G401 (cell line): ENCODE data around the gene TENM3. TPM values are rescaled to one million over a fixed set of nuclear protein-coding genes. Genes with fewer than 3 reads are reported as not detected.

ENCODE experiments used
- DNase-seq: peaks from one replicate; pipeline ENCODE4 v3.0.0-alpha.2; 2015; ENCODE audit warnings: low spot score
- in situ Hi-C: cut with HindIII; loops from 2 replicates; pipeline ENCODE4 v1.10.0; 2016; ENCODE audit warnings: low sequenced_read_pairs, mixed read lengths
- total RNA-seq: library from RNA; depleted of rRNA; stranded (reverse); fragments of >200 nt; shearing (Covaris generic); gene quantifications from 2 replicates; pipeline ENCODE4 v1.2.3, GENCODE V29; 2014

TENM3 gene
- total RNA-seq, 1 experiment from 2014 or later: 0.03 TPM

- in situ Hi-C loops: no loop called here
These were observed 270.5 kb downstream of the TENM3 start for GRCh38 chr4:182513587-182514291.

GRCh38 chr4:182518421-182518820 is 275.2 kb downstream of the TENM3 start:
- in situ Hi-C loops: no loop called here
- no peak for DNase-seq

More at GRCh38 chr4:182513587-182514291, 270.5 kb downstream of the TENM3 start:
- no peak for DNase-seq

DNA sequence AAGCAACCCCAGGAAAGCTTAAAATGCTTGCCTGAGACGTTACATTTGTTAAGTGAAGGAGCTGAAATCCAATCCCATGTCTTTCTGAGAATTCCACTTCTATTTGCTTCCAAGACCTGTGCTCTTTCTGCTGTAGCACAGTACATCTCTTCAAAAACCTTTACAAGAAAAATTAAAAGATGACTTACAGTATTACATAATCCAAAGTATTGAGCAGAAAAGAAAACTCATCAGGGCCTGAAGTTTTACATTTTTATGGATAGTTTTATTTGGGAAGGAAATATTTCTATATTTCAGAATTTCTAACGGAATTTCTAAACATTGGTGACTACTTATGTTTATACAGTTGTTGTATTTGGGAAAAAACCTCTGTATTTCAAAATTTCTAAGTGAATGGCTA is 276.3 kb downstream of the TENM3 start:
- no peak for DNase-seq
- in situ Hi-C loops: no loop called here

DNA sequence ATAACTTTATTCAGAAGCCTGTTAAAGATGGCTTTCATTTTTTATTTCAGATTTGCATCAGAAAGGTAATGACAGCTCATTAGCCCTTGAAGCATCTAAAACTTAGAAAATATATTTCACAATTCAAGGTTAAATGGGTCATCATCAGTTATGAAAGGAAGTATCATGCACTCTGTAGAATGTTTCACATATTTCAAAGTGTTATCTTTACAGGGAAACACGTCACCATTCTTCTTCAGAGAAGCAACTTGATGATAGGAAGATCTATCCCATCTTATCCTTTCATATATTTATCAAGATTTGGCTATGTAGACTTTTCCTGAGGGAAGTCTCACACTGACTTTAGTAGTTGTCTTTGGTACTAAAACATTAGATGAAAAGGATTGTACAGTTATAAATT is 277.8 kb downstream of the TENM3 start:
- in situ Hi-C loops: no loop called here
- no peak for DNase-seq

DNA sequence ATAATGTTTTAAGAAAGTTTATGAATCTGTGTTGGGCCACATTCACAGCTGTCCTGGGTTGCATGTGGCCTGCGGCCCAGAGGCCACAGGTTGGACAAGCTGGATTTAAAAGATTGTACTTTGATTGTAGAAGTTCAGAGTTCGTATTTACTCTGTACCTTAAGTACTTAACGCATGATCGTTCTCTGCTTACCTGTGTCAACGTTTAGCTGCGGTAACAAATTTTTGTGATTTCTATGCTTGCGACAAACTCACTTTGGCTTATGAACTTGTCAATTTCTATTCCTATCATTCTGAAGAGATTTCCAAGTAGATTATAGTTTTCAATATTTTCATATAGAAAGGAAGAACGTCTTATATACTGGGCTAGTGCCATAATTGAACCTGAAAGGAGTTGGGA is 285.6 kb downstream of the TENM3 start:
- DNase-seq: no peak
- in situ Hi-C loops: no loop called here

- in situ Hi-C loops: no loop called here
- DNase-seq: no peak
These were observed 287.2 kb downstream of the TENM3 start for GRCh38 chr4:182530451-182530850.

DNA sequence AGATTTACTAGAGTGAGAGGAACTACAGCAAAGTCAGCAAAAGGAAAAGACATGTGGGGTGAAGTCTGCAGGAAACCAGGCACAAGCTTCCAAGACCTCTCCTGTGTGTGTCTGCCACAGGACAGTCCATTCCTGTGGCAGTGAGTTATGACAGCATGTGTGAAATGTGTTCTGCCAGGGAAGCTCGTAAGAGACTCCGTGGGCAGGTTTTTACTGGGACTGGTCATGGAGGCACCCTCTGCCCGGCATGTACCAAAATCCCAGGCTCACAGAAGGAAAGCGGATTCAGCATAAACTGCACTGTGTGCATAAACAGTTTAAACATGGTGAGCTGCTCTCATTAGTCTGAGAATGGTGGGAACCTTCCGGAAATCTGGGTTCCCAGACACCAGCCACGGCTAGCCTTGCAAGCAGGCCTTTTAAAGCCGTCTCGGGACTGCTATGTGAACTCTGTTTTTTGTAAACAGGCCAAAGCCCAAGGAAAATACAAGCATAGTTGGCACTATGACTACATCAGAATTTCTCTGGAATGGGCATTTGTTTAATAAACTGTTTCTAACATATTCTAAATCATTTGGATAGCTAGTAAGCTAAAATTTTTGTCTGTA is 288.5 kb downstream of the TENM3 start:
- in situ Hi-C loops: no loop called here
- DNase-seq: peak; percentile 27

DNA sequence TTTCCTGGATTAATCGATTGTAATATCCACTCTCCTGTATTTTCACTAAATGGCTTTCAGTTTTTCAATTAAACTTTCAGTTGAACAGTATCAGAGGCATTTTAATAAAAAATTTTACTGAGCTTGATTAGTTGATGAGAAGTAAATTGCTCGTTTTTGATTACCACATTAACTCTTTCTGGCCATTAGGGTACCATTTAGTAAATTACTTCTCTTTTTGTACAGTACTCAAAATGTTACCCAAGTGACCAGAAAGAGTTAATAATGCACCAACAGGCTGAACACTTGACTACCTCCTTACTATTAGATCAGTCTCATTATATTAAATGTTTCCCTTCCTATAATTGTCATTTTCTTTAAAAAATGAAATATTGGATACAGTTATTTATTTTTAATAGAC is 289.2 kb downstream of the TENM3 start:
- in situ Hi-C loops: no loop called here
- DNase-seq: no peak

- in situ Hi-C loops: no loop called here
- DNase-seq: no peak
These were observed 290.8 kb downstream of the TENM3 start for GRCh38 chr4:182533964-182534363.

GRCh38 chr4:182536221-182536811 is 293.1 kb downstream of the TENM3 start:
- in situ Hi-C loops: no loop called here
- DNase-seq: no peak

DNA sequence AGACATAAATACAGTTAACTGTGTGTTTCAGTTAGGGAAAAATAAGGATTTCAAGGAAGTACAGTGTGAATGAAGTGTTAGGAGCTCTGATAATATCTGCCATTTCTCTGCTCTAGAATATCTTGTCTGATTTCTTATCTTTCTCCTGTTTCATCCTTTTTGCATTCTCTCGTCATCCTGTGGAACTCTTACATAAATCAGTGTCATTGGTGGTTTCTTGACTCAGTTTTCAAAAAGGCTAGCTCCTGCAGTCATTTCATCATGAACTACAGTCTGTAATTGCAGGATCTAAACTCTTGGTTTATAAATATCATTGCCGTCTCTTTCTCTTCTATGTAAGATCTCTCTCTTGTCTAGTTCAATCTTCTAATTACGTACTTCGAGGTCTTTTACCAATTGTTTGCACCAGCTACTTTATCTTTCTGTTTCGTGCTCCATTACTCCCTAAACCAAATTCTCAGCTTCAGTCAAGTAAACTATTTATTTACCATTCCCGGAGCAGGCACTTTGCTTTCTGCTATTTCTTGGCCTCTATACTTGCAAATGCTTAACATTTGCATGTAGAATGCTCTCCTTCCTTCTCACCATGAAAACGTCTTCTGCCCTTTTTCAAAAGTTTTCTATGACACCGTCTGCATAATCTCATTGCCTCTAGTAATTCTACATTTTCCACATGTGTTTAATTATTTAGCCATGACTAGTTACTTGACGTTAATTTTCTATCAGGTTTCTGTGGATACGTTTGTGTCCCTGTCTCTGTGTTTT is 294.0 kb downstream of the TENM3 start:
- in situ Hi-C loops: no loop called here
- no peak for DNase-seq

DNA sequence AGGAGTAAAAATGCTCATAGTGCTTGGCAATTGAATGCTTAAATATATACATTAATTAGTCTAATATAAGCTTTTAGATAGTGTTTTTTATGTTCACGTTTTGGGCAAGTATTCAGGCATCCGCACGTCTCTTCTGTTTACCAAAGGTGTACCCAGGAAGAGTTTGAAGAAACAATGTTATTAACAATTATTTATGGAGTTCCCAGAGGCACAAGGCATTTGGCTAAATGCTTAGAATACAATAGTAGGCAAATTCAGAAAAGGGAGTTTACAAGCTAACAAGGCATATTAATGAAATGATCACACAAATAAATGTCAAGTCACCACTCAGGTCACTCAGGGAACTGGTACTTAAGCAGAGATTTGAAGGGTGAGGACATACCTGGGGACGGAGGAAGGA is 294.8 kb downstream of the TENM3 start:
- no peak for DNase-seq
- in situ Hi-C loops: no loop called here

GRCh38 chr4:182540496-182540895 is 297.3 kb downstream of the TENM3 start:
- no peak for DNase-seq
- in situ Hi-C loops: no loop called here

DNA sequence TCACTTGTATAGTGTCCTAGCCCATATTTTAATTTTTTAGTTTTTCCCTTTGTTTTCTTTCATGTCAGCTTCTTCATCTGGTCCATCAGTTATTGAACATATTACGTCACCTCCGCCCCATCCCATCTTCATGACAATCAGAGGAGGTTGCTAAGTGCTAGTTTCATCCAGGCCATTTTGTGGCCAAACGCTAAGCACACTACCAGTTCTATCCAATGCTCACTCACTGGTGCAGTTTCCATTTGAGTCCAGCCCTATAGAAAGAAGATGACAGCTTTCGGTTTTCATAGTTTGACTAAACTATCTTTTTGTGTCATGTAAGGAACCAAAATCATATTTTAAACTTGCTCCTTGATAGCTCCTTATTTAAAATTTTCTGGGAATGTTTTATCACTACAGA is 304.2 kb downstream of the TENM3 start:
- DNase-seq: no peak

GRCh38 chr4:182548156-182548555 is 305.0 kb downstream of the TENM3 start:
- DNase-seq: no peak
- in situ Hi-C loops: no loop called here

More for the DNA sequence above, 304.2 kb downstream of the TENM3 start:
- in situ Hi-C loops: no loop called here

- in situ Hi-C loops: no loop called here
These were observed 306.2 kb downstream of the TENM3 start for GRCh38 chr4:182549356-182549755.

DNA sequence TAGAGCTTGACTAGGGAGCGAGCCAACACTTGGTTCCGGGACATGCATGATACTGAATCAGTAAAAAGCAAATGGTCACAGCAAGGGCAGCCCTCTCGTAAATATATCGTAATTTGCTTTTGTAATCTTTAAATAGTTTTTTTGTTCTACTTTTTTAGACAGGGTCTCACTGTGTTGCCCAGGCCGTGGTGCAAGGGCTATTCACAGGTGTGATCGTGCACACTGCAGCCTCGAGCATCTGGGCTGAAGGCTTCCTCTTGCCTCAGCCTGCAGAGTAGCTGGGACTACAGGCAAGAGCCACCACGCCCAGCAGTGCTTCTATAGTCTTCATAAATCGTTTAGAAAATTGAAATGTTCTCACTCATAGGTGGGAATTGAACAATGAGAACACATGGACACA is 309.7 kb downstream of the TENM3 start:
- in situ Hi-C loops: no loop called here
- no peak for DNase-seq

More at GRCh38 chr4:182549356-182549755, 306.2 kb downstream of the TENM3 start:
- DNase-seq: no peak

GRCh38 chr4:182553653-182554052 is 310.5 kb downstream of the TENM3 start:
- in situ Hi-C loops: no loop called here
- DNase-seq: no peak

- DNase-seq: no peak
- in situ Hi-C loops: no loop called here
These were observed 311.5 kb downstream of the TENM3 start for GRCh38 chr4:182554736-182555135.

- in situ Hi-C loops: no loop called here
- peak; percentile 20 for DNase-seq
These were observed 312.8 kb downstream of the TENM3 start for GRCh38 chr4:182555997-182556418.
